SK-N-MC (cell line): ENCODE measurements around the gene FXYD2.

Source experiments
- EZH2 ChIP-seq: fragments of 200-600 bp; sonication (generic); IDR thresholded peaks from one replicate; pipeline ENCODE4 v1.6.1; 2017; ENCODE audit warnings: antibody characterized with exemption
- POLR2AphosphoS5 ChIP-seq: IDR thresholded peaks from 2 replicates; pipeline ENCODE4 v1.6.1; 2012; ENCODE audit warnings: mild to moderate bottlenecking, low read depth, low read length, borderline replicate concordance

DNA sequence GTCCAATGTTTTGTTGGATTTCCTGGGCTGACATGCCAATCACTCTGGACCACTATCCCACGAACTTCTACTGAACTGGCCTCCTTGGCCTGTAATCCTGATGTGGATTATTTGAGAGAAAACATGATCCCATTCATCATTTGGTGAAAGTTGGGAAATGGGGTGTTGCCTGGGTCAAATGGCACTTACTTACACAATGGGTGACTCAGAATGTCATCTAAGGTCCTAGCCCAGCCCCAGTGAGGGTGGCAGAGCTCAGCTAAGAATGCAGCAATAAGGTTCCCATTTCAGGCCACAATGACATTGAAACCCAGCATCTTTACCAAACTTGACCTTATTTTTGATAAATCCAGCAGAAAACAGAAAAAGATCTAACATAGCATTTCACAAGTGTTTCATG is 19.5 kb downstream of the FXYD2 start:
- TF ChIP-seq EZH2 (no peak), POLR2AphosphoS5 (no peak)
